DND-41 (cell line): ENCODE data around the gene NRROS.

Source experiments
- ATAC-seq: fragments of 200-7000 bp; cut with Tn5 transposase; 3 replicates; pipeline ENCODE4 v1.9.1; 2021; ENCODE audit warnings: low read depth; ENCODE audit not compliant: insufficient read depth
- DNase-seq: peaks from one replicate; pipeline ENCODE4 v3.0.0-alpha.2; 2020
- H2AFZ ChIP-seq: 2 replicates; pipeline ENCODE4 v1.6.0; 2012; ENCODE audit warnings: low read depth, low read length
- H3K27ac ChIP-seq: 2 replicates; pipeline ENCODE4 v1.5.1; 2012; ENCODE audit warnings: low read length, inconsistent platforms
- H3K27me3 ChIP-seq: fragments of 200-600 bp; sonication (generic); 2 replicates; pipeline ENCODE4 v1.6.0; 2012; ENCODE audit warnings: low read length, mild to moderate bottlenecking, inconsistent platforms; ENCODE audit not compliant: insufficient read depth, poor library complexity
- H3K36me3 ChIP-seq: 2 replicates; pipeline ENCODE4 v1.5.1; 2012; ENCODE audit warnings: low read length, inconsistent platforms; ENCODE audit not compliant: insufficient read depth
- H3K4me1 ChIP-seq: 2 replicates; pipeline ENCODE4 v1.5.1; 2012; ENCODE audit warnings: mild to moderate bottlenecking, low read length; ENCODE audit not compliant: insufficient read depth
- H3K4me2 ChIP-seq: 2 replicates; pipeline ENCODE4 v1.6.0; 2012; ENCODE audit warnings: mild to moderate bottlenecking, moderate library complexity, low read length, inconsistent platforms; ENCODE audit not compliant: insufficient read depth
- H3K4me3 ChIP-seq, 2 experiments: fragments of 200-600 bp in 1 of 2; shearing (Covaris generic) in 1 of 2; 2 replicates each; pipeline ENCODE4 v1.5.1; 2012 to 2016; ENCODE audit warnings: inconsistent platforms in 2 of 2, low read length in 2 of 2, mild to moderate bottlenecking in 2 of 2, low read depth in 1 of 2, moderate library complexity in 1 of 2
- H3K79me2 ChIP-seq: 2 replicates; pipeline ENCODE4 v1.6.0; 2012; ENCODE audit warnings: low read length, inconsistent platforms; ENCODE audit not compliant: insufficient read depth
- H3K9ac ChIP-seq: 2 replicates; pipeline ENCODE4 v1.6.0; 2012; ENCODE audit warnings: low read depth, mild to moderate bottlenecking, inconsistent platforms, low read length, moderate library complexity
- H3K9me3 ChIP-seq: 2 replicates; pipeline ENCODE4 v1.5.1; 2012; ENCODE audit warnings: low read length, moderate library complexity, mild to moderate bottlenecking, inconsistent platforms; ENCODE audit not compliant: insufficient read depth, severe bottlenecking
- H4K20me1 ChIP-seq: 2 replicates; pipeline ENCODE4 v1.6.0; 2012; ENCODE audit warnings: low read length; ENCODE audit not compliant: insufficient read depth
- CTCF ChIP-seq: IDR thresholded peaks from 2 replicates; pipeline ENCODE4 v1.5.1; 2012; ENCODE audit warnings: borderline replicate concordance, low read length, moderate library complexity, mild to moderate bottlenecking; ENCODE audit not compliant: poor library complexity, severe bottlenecking; ENCODE audit errors: extremely low read depth
- EZH2 ChIP-seq: IDR thresholded peaks from 3 replicates; pipeline ENCODE4 v1.6.1; 2012; ENCODE audit warnings: borderline replicate concordance, low read depth, mild to moderate bottlenecking, moderate library complexity, low read length, inconsistent platforms; ENCODE audit not compliant: severe bottlenecking

The NRROS gene

GRCh38 chr3:196638861-196639482 lies 522 bp upstream of the NRROS start:
- Histone ChIP-seq H3K36me3 (peaks cover 41% of the 10 kb centered on the region), H3K27me3 (no peaks in the 10 kb centered on the region), H3K4me2 (peak overlapping the region; percentile 80), H3K79me2 (peaks cover 95% of the 10 kb centered on the region), H3K9me3 (no peaks in the 10 kb centered on the region), H2AFZ (peak overlapping the region; percentile 70), H3K27ac (peak overlapping the region; percentile 99), H3K9ac (peak overlapping the region; percentile 92), H4K20me1 (peaks cover 22% of the 10 kb centered on the region), H3K4me1 (peaks cover 95% of the 10 kb centered on the region), H3K4me3 (peak overlapping the region; percentile 82 to 85; a peak in 3 of 4 replicates)
- peak; percentile 10 for ATAC-seq
- TF ChIP-seq EZH2 (no peak), CTCF (no peak)
- DNase-seq, result peak; percentile 58

- Histone ChIP-seq H3K27ac (peak overlapping the region; percentile 99), H3K36me3 (peaks cover 56% of the 10 kb centered on the region), H3K27me3 (no peaks in the 10 kb centered on the region), H2AFZ (peak overlapping the region; percentile 65), H3K4me2 (peak overlapping the region; percentile 80), H4K20me1 (peaks cover 36% of the 10 kb centered on the region), H3K9me3 (no peaks in the 10 kb centered on the region), H3K9ac (peak overlapping the region; percentile 92), H3K4me3 (peak overlapping the region; percentile 82 to 85), H3K79me2 (peaks cover 96% of the 10 kb centered on the region), H3K4me1 (peaks cover 95% of the 10 kb centered on the region)
- ATAC-seq (peak; percentile 18; the same call in 2 of the 3 replicates), DNase-seq (peak; percentile 50)
- TF ChIP-seq CTCF (no peak), EZH2 (no peak)
Measured at GRCh38 chr3:196640297-196641018, 964 bp downstream of the NRROS start.

- H3K4me1 ChIP-seq, result peaks cover 95% of the 10 kb centered on the region
- peak overlapping the region; percentile 82 to 85 for H3K4me3 ChIP-seq
- TF ChIP-seq CTCF, result no peak
- TF ChIP-seq EZH2, result no peak
- DNase-seq, result peak; percentile 50
- H4K20me1 ChIP-seq, result peaks cover 46% of the 10 kb centered on the region
- H3K79me2 ChIP-seq, result peaks cover 99% of the 10 kb centered on the region
- H3K36me3 ChIP-seq, result peaks cover 66% of the 10 kb centered on the region
- peak overlapping the region; percentile 80 for H3K4me2 ChIP-seq
- no peaks in the 10 kb centered on the region for H3K9me3 ChIP-seq
- ATAC-seq, result no peak
- peak overlapping the region; percentile 92 for H3K9ac ChIP-seq
- H2AFZ ChIP-seq, result no peak overlapping the region
- H3K27me3 ChIP-seq, result no peaks in the 10 kb centered on the region
- H3K27ac ChIP-seq, result peak overlapping the region; percentile 99
Measured at GRCh38 chr3:196641333-196642054, 2.0 kb downstream of the NRROS start.
